HG02885 (cell line): ENCODE measurements around the gene SETD4.
"Not testable (repeated sequence)": the region's sequence is repeated elsewhere in the genome, so short reads cannot be mapped to it uniquely, and the experiment has no call there.

Experiments
- ATAC-seq: cut with Tn5 transposase; IDR thresholded peaks from one replicate; pipeline ENCODE4 v1.9.1; 2021; ENCODE audit warnings: mild to moderate bottlenecking; ENCODE audit not compliant: unreplicated experiment, poor library complexity

The SETD4 gene

DNA sequence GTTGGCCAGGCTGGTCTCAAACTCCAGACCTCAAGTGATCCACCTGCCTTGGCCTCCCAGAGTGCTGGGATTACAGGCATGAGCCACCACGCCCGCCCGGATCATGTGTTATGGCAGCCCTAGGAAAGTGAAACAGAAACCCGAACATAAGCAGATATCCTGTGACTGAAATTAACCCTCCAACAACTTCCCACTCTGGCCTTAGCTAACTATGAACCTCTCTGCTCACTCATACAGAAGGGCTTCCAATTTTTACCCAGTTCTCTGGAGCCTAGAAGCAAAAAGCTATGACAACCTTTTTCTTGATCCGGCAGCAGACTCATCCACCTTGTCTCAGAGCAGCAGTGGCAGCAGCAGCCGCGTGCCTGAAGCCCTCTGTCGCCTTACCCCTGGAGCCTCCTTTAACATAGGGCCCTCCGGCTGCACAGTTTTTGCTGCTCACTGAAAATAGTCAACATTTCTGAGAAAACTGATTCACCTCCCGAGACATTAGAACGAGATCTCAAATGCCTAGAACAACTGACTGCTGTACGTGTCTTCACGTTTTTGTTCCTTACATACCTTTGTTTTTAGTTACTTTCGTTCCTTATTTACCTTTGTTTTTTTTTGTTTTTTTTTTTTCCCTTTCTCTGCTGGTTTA lies 18.8 kb upstream of the SETD4 start:
- no peak for ATAC-seq

DNA sequence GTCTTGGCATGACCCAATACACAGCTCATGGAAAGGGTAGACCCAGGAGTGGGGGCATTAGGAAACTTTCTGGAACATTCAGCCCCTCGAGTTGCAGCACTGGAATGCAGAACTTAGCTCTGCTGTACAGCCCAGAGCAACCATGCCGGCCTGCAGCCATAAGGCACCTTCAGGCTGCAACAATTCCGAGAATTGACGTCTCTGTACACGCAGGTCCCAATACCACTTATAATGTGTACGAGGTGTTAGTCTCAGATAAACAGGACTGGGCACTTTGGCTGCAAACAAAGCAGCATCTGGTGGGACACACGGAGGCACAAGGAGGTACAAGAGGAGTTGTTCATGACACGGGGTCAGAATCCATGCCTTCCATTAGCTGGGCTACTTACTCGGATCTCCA lies 17.4 kb upstream of the SETD4 start:
- ATAC-seq: no peak

DNA sequence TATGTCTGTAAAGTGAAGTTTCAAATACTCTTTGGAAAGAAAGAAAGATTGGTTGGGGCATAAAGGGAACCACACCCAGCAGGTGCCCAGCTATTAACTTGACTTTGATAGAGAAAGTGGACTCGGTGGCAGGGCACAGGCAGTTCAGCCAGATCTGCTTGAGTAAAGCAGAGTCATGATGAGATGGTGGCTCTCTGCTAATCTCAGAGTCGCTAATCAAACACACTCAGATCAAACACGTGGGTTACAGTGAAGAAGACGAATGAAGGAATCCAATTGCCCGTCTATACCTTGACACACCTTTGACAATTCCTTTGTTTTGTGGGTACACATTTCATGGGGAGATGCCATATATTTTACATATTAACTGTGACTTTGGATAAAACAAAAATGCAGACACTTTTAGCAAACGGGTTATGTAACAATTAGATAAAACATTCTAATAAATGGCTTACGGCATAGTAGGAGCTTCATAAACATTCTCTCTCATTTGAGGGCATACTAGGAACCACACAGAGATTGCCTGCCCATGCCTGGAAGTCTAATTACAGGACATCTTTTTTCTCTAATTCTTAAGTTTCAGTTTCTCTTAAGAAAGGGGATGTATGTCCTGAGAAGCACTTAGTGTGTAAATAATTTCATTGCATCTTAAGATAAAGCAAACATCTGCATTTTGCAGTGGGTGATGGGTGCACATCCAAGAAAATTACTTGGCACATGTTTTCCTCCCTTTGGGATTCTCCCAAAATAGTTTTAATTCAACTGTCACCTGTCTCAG lies 16.7 kb upstream of the SETD4 start:
- ATAC-seq: no peak

DNA sequence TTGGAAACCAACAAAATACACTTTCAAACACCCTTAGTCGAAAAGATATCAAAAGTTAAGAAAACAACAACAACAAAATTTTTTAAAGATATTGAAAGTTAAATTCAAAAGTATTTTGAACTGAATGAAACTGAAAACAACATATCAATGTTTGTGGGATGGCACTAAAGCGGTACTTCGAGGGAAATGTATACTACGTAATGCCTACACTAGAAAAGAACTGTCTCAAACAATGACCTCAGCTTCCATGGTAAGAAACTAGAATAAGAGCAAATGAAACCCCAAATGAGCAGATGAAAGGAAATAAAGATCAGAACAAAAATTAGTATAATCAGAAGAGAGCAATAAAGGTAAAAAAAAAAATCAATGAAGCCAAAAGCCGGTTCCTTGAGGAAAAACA lies 15.6 kb upstream of the SETD4 start:
- ATAC-seq: no peak

DNA sequence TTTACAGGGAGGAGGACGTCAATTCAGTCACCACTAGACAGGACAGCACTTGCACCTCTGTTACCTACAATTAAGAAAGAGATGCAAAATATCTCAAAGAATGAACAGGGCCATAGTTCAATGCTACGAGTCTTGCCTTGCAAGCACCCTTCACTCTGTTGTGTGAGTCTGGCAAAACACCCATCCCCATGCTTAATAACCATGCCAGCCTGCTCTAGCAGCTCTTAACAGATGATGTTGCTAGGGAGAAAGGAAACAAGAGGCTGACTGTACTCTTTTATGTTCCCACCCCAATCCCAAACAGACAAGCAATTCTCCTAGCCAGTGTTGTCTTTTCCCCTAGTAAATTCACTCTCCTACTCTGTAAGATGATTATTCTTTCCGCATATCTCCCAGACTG lies 14.8 kb upstream of the SETD4 start:
- ATAC-seq: no peak

DNA sequence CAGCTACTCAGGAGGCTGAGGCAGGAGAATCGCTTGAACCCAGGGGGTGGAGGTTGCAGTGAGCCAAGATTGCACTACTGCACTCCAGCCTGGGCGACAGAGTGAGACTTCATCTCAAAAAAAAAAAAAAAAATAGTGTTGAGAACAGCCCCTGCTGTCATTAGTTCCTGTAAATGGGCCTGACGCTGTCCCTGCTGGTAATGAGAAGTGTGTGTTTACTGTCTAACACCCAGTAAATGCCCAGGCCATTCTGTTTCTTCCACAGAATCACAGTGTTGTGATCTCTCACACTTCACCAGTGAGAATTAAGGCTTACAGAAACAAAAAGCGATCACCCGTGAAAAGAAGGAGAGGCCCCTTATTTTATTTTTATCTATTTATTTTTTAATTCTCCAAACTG lies 13.6 kb upstream of the SETD4 start:
- ATAC-seq: not testable (repeated sequence)

DNA sequence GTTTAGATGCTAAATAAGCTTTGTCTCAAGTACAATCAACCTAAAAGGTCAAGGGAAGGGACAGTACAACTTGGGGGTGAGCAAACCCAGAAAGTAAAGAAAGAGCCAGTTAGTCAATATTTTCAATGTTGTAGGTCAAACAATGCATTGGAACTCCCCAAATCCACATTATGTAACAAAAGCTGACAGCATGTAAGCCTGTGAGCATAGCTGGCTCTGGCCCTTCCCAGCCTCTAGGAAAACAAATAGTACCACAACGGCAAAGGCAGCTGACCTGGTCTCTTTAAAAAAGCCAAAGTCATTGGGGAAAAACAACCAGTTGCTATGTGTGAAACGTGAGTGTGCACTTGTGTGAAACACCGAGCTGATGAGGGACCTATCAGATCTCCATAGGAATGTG lies 12.9 kb upstream of the SETD4 start:
- ATAC-seq: no peak

DNA sequence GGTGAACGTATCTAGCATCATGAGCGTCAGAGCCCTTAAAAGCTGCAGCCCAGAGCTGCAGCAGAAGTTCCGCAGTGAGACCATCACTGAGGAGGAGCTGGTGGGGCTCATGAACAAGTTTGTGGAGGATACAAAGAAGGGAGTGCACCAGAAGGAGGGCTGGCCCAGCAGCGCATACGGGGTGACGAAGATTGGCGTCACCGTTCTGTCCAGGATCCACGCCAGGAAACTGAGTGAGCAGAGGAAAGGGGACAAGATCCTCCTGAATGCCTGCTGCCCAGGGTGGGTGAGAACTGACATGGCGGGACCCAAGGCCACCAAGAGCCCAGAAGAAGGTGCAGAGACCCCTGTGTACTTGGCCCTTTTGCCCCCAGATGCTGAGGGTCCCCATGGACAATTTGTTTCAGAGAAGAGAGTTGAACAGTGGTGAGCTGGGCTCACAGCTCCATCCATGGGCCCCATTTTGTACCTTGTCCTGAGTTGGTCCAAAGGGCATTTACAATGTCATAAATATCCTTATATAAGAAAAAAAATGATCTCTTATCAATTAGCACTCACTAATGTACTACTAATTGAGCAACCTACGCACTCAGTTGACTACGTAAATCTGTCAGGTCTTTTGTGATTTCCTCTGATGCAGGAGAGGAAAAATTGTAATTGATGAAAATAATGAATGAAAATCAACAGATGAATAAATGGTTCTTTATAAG lies 12.3 kb upstream of the SETD4 start:
- no peak for ATAC-seq

DNA sequence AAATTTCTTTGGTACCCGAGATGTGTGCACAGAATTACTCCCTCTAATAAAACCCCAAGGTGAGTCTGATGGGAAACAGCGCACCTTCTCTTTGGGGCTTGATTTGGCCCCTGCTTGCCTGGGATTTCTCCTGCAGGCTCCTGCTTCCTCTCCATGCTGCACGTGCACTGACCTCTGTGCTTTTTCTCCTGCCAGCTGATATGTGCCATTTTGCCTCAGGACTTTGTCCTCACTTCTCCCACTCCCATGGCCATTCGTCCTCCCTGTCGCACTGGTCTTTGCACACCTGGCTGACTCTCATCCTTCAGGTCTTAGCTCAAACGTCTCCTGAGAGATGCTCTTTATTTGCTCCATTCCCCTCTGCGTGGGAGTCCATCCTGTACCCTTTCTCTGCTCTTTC lies 10.7 kb upstream of the SETD4 start:
- ATAC-seq: no peak

DNA sequence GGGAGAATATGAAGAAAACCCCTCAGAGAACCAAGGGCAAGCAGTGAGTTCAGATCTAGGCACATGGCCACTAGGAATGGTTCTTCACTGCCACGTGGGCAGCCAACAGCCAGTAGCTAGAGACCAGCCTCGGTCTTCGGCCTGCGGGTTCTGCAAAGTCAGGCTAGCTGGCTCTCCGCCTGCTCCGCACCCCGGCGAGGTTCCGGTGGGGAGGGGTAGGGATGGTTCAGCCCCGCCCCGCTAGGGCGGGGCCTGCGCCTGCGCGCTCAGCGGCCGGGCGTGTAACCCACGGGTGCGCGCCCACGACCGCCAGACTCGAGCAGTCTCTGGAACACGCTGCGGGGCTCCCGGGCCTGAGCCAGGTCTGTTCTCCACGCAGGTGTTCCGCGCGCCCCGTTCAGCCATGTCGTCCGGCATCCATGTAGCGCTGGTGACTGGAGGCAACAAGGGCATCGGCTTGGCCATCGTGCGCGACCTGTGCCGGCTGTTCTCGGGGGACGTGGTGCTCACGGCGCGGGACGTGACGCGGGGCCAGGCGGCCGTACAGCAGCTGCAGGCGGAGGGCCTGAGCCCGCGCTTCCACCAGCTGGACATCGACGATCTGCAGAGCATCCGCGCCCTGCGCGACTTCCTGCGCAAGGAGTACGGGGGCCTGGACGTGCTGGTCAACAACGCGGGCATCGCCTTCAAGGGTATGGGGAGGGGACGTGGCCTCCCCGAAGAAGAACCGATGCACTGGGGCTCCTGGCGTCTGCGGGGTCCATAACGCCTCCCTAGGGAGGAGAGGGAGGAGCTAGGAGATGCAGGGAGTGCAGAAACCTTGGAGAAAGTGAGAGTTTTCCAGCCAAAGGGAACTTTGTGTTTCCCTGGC lies 9.6 kb upstream of the SETD4 start, which contains the start of gene CBR1:
CBR1 (plus strand) TSS at position 312 of the 871 bp plus-strand sequence; CDS start at position 404, 92 bp downstream.
- peak; percentile 92 for ATAC-seq

DNA sequence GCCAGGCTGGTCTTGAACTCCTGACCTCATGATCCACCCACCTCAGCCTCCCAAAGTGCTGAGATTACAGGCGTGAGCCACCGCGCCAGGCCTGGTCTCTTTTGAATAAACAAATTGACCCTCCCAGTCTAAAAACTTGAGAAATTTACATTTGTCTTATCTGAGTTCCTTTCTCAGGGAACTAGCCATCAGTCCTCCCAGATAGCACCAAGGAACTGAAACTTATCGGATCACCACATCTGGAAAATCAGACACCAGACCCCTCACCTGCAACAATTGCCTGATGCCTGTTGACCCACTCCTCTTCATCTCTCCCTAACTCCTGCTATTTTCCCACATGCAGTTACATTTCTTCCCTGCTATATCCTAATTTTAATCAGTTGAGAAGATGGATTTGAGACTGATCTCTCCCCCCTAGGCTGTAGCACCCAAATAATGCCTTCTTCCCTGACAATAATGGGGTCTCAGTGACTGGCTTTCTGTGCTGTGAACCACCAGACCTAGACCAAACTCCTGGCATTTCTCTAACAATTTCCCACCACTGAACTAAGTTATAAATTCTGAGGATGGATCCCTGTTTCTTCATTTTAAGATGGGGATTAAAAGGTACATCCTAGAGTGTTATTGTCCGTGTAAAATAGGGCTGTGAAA lies 8.5 kb upstream of the SETD4 start:
- ATAC-seq: no peak

DNA sequence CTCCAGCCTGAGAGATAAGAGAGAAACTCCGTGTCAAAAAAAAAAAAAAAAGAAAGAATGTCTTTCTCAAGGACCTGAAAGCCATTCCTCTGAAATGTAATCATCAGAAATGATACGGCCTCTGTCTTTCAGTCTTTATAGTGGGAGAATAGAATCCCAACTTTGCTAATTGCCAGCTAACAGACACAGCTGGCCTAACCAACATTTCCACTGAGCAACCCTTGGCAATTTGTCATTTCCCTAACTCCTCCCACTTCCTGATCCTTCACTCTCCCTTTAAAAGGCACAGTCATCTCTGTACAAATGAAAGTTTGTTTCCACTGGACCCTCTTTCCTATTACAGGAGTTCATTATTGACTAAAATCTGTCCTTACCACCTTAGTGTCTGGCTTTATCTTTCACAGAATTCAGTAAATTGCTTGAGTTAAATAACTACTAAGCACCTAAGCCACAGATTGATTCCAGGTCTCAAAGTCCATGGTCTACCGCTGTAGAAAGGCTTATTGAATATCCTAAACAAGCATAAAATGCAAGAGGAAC lies 5.2 kb upstream of the SETD4 start:
- ATAC-seq: no peak

DNA sequence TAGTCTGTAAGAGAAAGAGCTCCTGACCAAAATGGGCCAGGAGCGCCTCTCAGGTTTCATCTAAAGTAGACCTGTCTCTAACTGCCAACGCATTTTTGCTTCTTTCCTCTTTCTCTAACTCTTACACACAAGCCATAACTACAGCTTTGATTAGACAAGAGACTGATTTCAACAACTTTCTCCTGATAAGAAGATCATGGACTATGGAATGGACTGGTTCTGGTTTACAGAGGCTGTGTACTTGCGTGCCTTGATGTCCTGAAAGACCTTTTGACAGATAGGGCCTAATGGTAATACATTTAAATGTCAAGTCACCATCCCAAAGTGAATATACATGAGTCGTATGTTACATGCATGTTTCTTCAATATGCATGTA lies 3.7 kb upstream of the SETD4 start:
- ATAC-seq: no peak

DNA sequence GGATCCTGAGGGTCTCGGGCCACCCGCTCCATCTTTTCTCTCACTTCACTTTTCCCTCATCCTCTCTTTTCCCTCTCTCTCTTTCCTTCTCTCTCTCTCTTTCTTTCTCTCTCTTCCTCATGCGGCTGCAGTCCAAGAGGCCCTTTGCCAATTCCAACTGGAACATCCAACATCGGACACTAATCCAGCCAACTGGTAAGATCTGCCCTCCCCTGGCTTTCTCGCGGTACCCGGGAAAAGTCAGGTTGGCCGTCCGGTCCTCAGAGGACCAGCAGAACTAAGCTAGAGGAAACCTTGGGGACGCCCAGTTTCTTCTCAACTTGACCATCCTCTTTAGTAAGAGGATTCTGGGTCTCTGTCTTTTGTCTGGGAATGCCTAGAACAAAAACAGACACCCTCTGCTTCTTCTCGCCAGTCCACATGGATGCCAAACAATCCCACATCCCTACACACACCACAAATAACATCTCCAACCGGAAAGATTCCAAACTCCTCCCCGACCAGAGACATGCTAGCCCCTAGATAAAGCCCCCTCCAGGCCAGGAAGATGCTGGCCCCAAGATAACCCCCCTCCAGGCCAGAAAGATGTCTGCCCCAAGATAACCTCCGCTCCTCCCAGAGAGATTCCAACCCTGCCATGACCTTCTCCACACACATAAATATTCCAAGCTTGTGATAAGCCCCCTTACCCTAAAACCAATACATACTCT lies 3.2 kb upstream of the SETD4 start:
- ATAC-seq: no peak

DNA sequence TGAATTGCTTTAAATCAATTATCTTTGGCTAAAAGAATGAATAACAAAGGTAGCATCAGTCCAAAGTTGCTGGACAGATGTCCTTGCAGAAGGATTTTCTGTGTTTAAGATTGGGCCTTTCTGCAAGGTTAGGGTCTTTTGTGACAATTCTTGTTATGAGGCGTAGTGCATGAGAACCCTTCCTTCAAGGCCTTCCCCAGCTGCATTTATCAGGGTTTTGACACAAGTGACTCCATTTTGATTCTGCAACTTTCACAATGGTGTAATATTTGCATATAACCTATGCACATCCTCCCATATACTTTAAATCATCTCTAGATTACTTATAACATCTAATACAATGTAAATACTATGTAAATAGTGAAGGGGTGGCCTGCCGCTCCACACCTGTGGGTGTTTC lies 1.1 kb upstream of the SETD4 start:
- ATAC-seq: no peak

DNA sequence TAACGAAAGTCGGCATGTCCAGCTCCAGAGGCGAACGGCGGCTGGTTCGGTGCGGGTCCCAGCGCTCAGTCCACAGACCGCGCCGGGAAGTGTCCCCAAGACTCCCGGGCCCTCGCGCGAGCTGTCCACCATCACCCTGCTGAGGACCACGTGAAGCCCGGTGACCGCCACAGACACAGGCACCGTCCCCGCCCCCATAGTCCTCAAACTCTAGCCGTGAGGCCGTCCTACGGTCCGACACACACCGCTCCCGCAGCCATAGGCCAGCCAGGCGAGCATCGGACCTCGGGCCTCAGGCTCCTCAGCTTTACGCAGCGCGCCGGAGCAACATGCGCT lies 535 bp downstream of the SETD4 start:
- peak; percentile 43 for ATAC-seq

DNA sequence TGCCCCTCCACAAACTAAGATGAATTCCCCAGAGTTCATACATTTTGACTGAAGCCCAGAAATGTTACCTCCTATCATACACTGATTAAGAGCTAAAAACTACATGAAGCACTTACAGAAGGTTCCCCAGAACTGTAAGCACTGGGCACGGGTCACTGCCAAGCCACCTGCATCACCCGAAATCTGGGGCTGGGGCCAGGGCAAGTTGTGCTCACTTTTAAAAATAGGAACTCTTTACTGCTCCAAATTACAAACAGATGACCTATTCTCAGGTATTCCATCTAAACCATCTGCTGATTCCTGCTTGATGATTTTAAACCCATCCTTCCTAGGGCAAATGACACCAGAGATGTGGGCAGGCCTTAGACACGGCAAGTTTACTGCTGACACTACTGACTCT lies 4.8 kb downstream of the SETD4 start:
- ATAC-seq: no peak

DNA sequence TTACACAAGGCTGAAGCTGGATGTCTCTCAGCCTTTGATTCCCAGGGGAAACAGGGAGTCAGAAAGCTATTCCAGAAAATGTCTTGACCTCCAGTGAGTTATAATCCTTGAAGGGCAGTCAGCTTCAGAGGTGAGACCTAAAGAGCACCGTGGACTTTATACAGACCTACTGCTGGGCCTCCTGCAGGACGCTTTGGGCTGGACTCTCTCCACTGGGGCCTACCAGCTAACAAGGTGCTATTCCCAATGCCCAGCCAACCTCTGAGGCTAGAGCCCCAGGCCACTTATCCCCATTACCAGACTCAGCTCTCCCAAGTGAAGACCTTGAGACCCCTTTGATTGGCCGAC lies 6.6 kb downstream of the SETD4 start:
- no peak for ATAC-seq
